ENCODE results near the gene KIF12. TPM values are rescaled to one million over a fixed set of nuclear protein-coding genes. Genes with fewer than 3 reads are reported as not detected.

The KIF12 gene
- total and polyA plus RNA-seq, 2 donors (not counting 1 experiment from before 2014, with no cell fraction given): not detected

- H3K4me2 ChIP-seq (replicated peaks; ENCODE audit: low read depth, low read length, poor library complexity, severe bottlenecking): no peak overlapping the region
- H3K4me1 Mint-ChIP-seq: no peaks in the 10 kb centered on the region
- no peaks in the 10 kb centered on the region for H3K79me2 ChIP-seq (ENCODE audit: control insufficient read depth, insufficient read depth, low read length)
- no peak overlapping the region for H3K4me3 Mint-ChIP-seq
- no peaks in the 10 kb centered on the region for H3K36me3 ChIP-seq (replicated peaks in 1 of 2; ENCODE audit: control extremely low read depth in 1 of 2, control insufficient read depth in 1 of 2, extremely low read depth in 1 of 2, insufficient read depth in 2 of 2, low read length in 1 of 2)
- no peaks in the 10 kb centered on the region for H4K20me1 ChIP-seq (ENCODE audit: control insufficient read depth, insufficient read depth, low read length, poor library complexity, severe bottlenecking)
- 64% methylated on average over 3 of the region's 6 CpGs for WGBS (ENCODE audit: insufficient coverage)
- no peaks in the 10 kb centered on the region for H3K9me3 Mint-ChIP-seq (ENCODE audit: insufficient read depth)
- H3K4me1 ChIP-seq (ENCODE audit: control insufficient read depth in 2 of 2, insufficient read depth in 2 of 2, low read length in 2 of 2): no peaks in the 10 kb centered on the region
- H3K27ac ChIP-seq (ENCODE audit: low read length in 2 of 2): no peak overlapping the region
- no peak overlapping the region for H3K27ac Mint-ChIP-seq
- no peaks in the 10 kb centered on the region for H3K9me3 ChIP-seq (ENCODE audit: control extremely low read depth in 1 of 3, control insufficient read depth in 2 of 3, insufficient read depth in 1 of 3, low read length in 2 of 3)
- intact Hi-C loops (cut with micrococcal nuclease): no loop called here
- POLR2A ChIA-PET: no interaction called here
- ATAC-seq (ENCODE audit: low read depth) (no peak), DNase-seq (no peak)
- H3K4me3 ChIP-seq (ENCODE audit: control extremely low read depth in 1 of 5, extremely low read depth in 1 of 5, insufficient read depth in 1 of 5, low read depth in 2 of 5, low read length in 4 of 5): no peak overlapping the region
- H3K9ac ChIP-seq (ENCODE audit: low read length): no peak overlapping the region
- CTCF ChIA-PET: interaction anchor here (1.0 to 2.7 kb wide), 6 partner anchors 9 to 186 kb away, joined by 4 to 16 read pairs (median 6); partner anchors contain the start of gene KIF12
- no peak overlapping the region for H2AFZ ChIP-seq (ENCODE audit: insufficient read depth, low read depth, low read length, poor library complexity, severe bottlenecking)
- peaks cover 0 to 3% (median 0%) of the 10 kb centered on the region in 4 experiments for H3K27me3 ChIP-seq (replicated peaks in 1 of 4; ENCODE audit: control extremely low read depth in 1 of 4, control insufficient read depth in 3 of 4, insufficient read depth in 4 of 4, low read length in 3 of 4)
- no peak for TF ChIP-seq CTCF (IDR thresholded peaks at IDR 0.05)
- TF ChIP-seq EZH2 (IDR thresholded peaks at IDR 0.05; ENCODE audit: borderline replicate concordance, insufficient read depth, low read depth, low read length, poor library complexity, severe bottlenecking): no peak
- peaks cover 35% of the 10 kb centered on the region for H3K27me3 Mint-ChIP-seq
These were observed 10.0 kb upstream of the KIF12 start for GRCh38 chr9:114109124-114109523.

GRCh38 chr9:114108016-114108833, 9.1 kb upstream of the KIF12 start:
- TF ChIP-seq CTCF (IDR thresholded peaks at IDR 0.05) (peak; percentile 60), EZH2 (IDR thresholded peaks at IDR 0.05; ENCODE audit: borderline replicate concordance, insufficient read depth, low read depth, low read length, poor library complexity, severe bottlenecking) (no peak)
- Histone ChIP-seq H3K4me3 (ENCODE audit: control extremely low read depth in 1 of 5, extremely low read depth in 1 of 5, insufficient read depth in 1 of 5, low read depth in 2 of 5, low read length in 4 of 5) (no peak overlapping the region), H3K9me3 (ENCODE audit: control extremely low read depth in 1 of 3, control insufficient read depth in 2 of 3, insufficient read depth in 1 of 3, low read length in 2 of 3) (no peaks in the 10 kb centered on the region), H2AFZ (ENCODE audit: insufficient read depth, low read depth, low read length, poor library complexity, severe bottlenecking) (peak overlapping the region; percentile 27), H3K27ac (ENCODE audit: low read length in 2 of 2) (no peak overlapping the region), H3K27me3 (replicated peaks in 1 of 4; ENCODE audit: control extremely low read depth in 1 of 4, control insufficient read depth in 3 of 4, insufficient read depth in 4 of 4, low read length in 3 of 4) (peaks cover 0 to 3% (median 0%) of the 10 kb centered on the region in 4 experiments), H3K79me2 (ENCODE audit: control insufficient read depth, insufficient read depth, low read length) (no peaks in the 10 kb centered on the region), H3K9ac (ENCODE audit: low read length) (no peak overlapping the region), H3K36me3 (replicated peaks in 1 of 2; ENCODE audit: control extremely low read depth in 1 of 2, control insufficient read depth in 1 of 2, extremely low read depth in 1 of 2, insufficient read depth in 2 of 2, low read length in 1 of 2) (no peaks in the 10 kb centered on the region), H3K4me1 (ENCODE audit: control insufficient read depth in 2 of 2, insufficient read depth in 2 of 2, low read length in 2 of 2) (no peaks in the 10 kb centered on the region), H4K20me1 (ENCODE audit: control insufficient read depth, insufficient read depth, low read length, poor library complexity, severe bottlenecking) (no peaks in the 10 kb centered on the region), H3K4me2 (replicated peaks; ENCODE audit: low read depth, low read length, poor library complexity, severe bottlenecking) (no peak overlapping the region)
- ChIA-PET POLR2A (no interaction called here), CTCF (interaction anchor here (0.6 to 2.7 kb wide), 14 partner anchors 8 to 1628 kb away, joined by 3 to 16 read pairs (median 4); partner anchors contain the start of gene KIF12)
- no peaks in the 10 kb centered on the region for H3K4me1 Mint-ChIP-seq
- no peak overlapping the region for H3K4me3 Mint-ChIP-seq
- no peak overlapping the region for H3K27ac Mint-ChIP-seq
- peaks cover 28% of the 10 kb centered on the region for H3K27me3 Mint-ChIP-seq
- WGBS (ENCODE audit: insufficient coverage): 46% methylated on average over 27 of the region's 28 CpGs
- intact Hi-C loops (cut with micrococcal nuclease): no loop called here
- ATAC-seq (ENCODE audit: low read depth): peak; percentile 31
- peak; percentile 49 for DNase-seq
- no peaks in the 10 kb centered on the region for H3K9me3 Mint-ChIP-seq (ENCODE audit: insufficient read depth)
